Astrocyte (in vitro differentiated cells and primary cell): ENCODE results near the gene PGAM5. TPM values are rescaled to one million over a fixed set of nuclear protein-coding genes. Genes with fewer than 3 reads are reported as not detected.
"Not testable (repeated sequence)": the region's sequence is repeated elsewhere in the genome, so short reads cannot be mapped to it uniquely, and the experiment has no call there.

ENCODE experiments used
- DNase-seq: peaks from one replicate; pipeline ENCODE4 v3.0.0-alpha.2; 2010; ENCODE audit warnings: low read depth
- FAIRE-seq: peaks from 2 replicates; lab custom pipeline; 2011; peaks lifted over from hg19 to GRCh38; lab: Jason Lieb, UNC
- H2AFZ ChIP-seq: 2 replicates; pipeline ENCODE4 v1.6.0; 2012; ENCODE audit warnings: low read depth, low read length, inconsistent platforms
- H3K27ac ChIP-seq: 2 replicates; pipeline ENCODE4 v1.5.1; 2011; ENCODE audit warnings: low read depth, low read length, inconsistent platforms
- H3K27me3 ChIP-seq: 2 replicates; pipeline ENCODE4 v1.6.0; 2011; ENCODE audit warnings: low read length, inconsistent platforms; ENCODE audit not compliant: insufficient read depth
- H3K36me3 ChIP-seq: 2 replicates; pipeline ENCODE4 v1.5.1; 2011; ENCODE audit warnings: low read length, inconsistent platforms; ENCODE audit not compliant: insufficient read depth
- H3K4me1 ChIP-seq: 2 replicates; pipeline ENCODE4 v1.5.1; 2011; ENCODE audit warnings: low read length, inconsistent platforms; ENCODE audit not compliant: insufficient read depth
- H3K4me2 ChIP-seq: 2 replicates; pipeline ENCODE4 v1.6.0; 2012; ENCODE audit warnings: low read length, inconsistent platforms
- H3K4me3 ChIP-seq: 2 replicates; pipeline ENCODE4 v1.5.1; 2011; ENCODE audit warnings: low read depth, mild to moderate bottlenecking, low read length, inconsistent platforms; ENCODE audit not compliant: insufficient read depth
- H3K79me2 ChIP-seq: 2 replicates; pipeline ENCODE4 v1.6.0; 2012; ENCODE audit warnings: mild to moderate bottlenecking, low read length, inconsistent platforms; ENCODE audit not compliant: insufficient read depth
- H3K9ac ChIP-seq: 2 replicates; pipeline ENCODE4 v1.6.0; 2012; ENCODE audit warnings: mild to moderate bottlenecking, low read length, inconsistent platforms
- H3K9me3 ChIP-seq: 2 replicates; pipeline ENCODE4 v1.5.1; 2012; ENCODE audit warnings: low read depth, mild to moderate bottlenecking, low read length, inconsistent platforms; ENCODE audit not compliant: insufficient read depth
- H4K20me1 ChIP-seq: 2 replicates; pipeline ENCODE4 v1.6.0; 2012; ENCODE audit warnings: low read length, inconsistent platforms; ENCODE audit not compliant: insufficient read depth
- H3K27ac Mint-ChIP-seq: one replicate; pipeline ENCODE4 v1.8.0; 2021; ENCODE audit warnings: mild to moderate bottlenecking, mixed read lengths; ENCODE audit not compliant: unreplicated experiment
- H3K27me3 Mint-ChIP-seq: one replicate; pipeline ENCODE4 v1.8.0; 2021; ENCODE audit warnings: low read depth, mixed read lengths; ENCODE audit not compliant: unreplicated experiment
- H3K36me3 Mint-ChIP-seq: one replicate; pipeline ENCODE4 v1.8.0; 2021; ENCODE audit warnings: low read depth, mixed read lengths; ENCODE audit not compliant: unreplicated experiment
- H3K4me1 Mint-ChIP-seq: one replicate; pipeline ENCODE4 v1.8.0; 2021; ENCODE audit warnings: low read depth, mixed read lengths; ENCODE audit not compliant: unreplicated experiment
- H3K4me3 Mint-ChIP-seq: one replicate; pipeline ENCODE4 v1.8.0; 2021; ENCODE audit warnings: mild to moderate bottlenecking, moderate library complexity, mixed read lengths; ENCODE audit not compliant: unreplicated experiment
- H3K9me3 Mint-ChIP-seq: one replicate; pipeline ENCODE4 v1.8.0; 2021; ENCODE audit warnings: mild to moderate bottlenecking, mixed read lengths; ENCODE audit not compliant: unreplicated experiment
- CTCF ChIP-seq: IDR thresholded peaks from 2 replicates; pipeline ENCODE4 v1.5.1; 2011; ENCODE audit warnings: low read depth, mild to moderate bottlenecking, inconsistent platforms, low read length, moderate library complexity; ENCODE audit not compliant: insufficient read depth
- EZH2 ChIP-seq: IDR thresholded peaks from 2 replicates; pipeline ENCODE4 v1.6.1; 2012; ENCODE audit warnings: mild to moderate bottlenecking, low read length, inconsistent platforms; ENCODE audit not compliant: insufficient read depth
- total RNA-seq: library from RNA; stranded (reverse); gene quantifications from 2 replicates; pipeline ENCODE4 v1.2.1, GENCODE V29; 2021

PGAM5 gene
- total RNA-seq, 1 donor from 2014 or later: 43.4 TPM

- Histone ChIP-seq H3K9ac (peak overlapping the region; percentile 18), H3K9me3 (no peaks in the 10 kb centered on the region), H3K79me2 (peaks cover 22% of the 10 kb centered on the region), H3K4me3 (no peak overlapping the region), H3K27me3 (no peaks in the 10 kb centered on the region), H3K27ac (no peak overlapping the region), H4K20me1 (peaks cover 15% of the 10 kb centered on the region), H3K4me1 (peaks cover 2% of the 10 kb centered on the region), H3K4me2 (peak overlapping the region; percentile 62), H2AFZ (no peak overlapping the region), H3K36me3 (no peaks in the 10 kb centered on the region)
- no peaks in the 10 kb centered on the region for H3K27me3 Mint-ChIP-seq
- TF ChIP-seq CTCF (no peak), EZH2 (no peak)
- peak overlapping the region; percentile 80 for H3K4me3 Mint-ChIP-seq
- FAIRE-seq (no peak), DNase-seq (no peak)
- H3K27ac Mint-ChIP-seq: peak overlapping the region; percentile 62
- no peaks in the 10 kb centered on the region for H3K9me3 Mint-ChIP-seq
- no peaks in the 10 kb centered on the region for H3K36me3 Mint-ChIP-seq
- peaks cover 2% of the 10 kb centered on the region for H3K4me1 Mint-ChIP-seq
Measured at GRCh38 chr12:132689227-132689626, 21.4 kb upstream of the PGAM5 start.

GRCh38 chr12:132690112-132690511, 20.5 kb upstream of the PGAM5 start:
- Histone ChIP-seq H3K4me3 (no peak overlapping the region), H3K9me3 (no peaks in the 10 kb centered on the region), H3K36me3 (no peaks in the 10 kb centered on the region), H3K4me1 (peaks cover 2% of the 10 kb centered on the region), H3K4me2 (no peak overlapping the region), H4K20me1 (peaks cover 14% of the 10 kb centered on the region), H3K9ac (no peak overlapping the region), H2AFZ (no peak overlapping the region), H3K27ac (no peak overlapping the region), H3K79me2 (peaks cover 19% of the 10 kb centered on the region), H3K27me3 (no peaks in the 10 kb centered on the region)
- H3K4me1 Mint-ChIP-seq: peaks cover 3% of the 10 kb centered on the region
- DNase-seq (no peak), FAIRE-seq (no peak)
- H3K9me3 Mint-ChIP-seq: no peaks in the 10 kb centered on the region
- peak overlapping the region; percentile 1 for H3K27ac Mint-ChIP-seq
- no peaks in the 10 kb centered on the region for H3K27me3 Mint-ChIP-seq
- no peak overlapping the region for H3K4me3 Mint-ChIP-seq
- no peaks in the 10 kb centered on the region for H3K36me3 Mint-ChIP-seq
- TF ChIP-seq CTCF: no peak
- TF ChIP-seq EZH2: no peak

- H3K4me3 ChIP-seq, H3K9me3 Mint-ChIP-seq, H3K9ac ChIP-seq, H3K27me3 ChIP-seq, H3K27ac Mint-ChIP-seq, H3K27me3 Mint-ChIP-seq, H3K4me2 ChIP-seq, H2AFZ ChIP-seq, H3K9me3 ChIP-seq, H3K27ac ChIP-seq, H3K4me1 ChIP-seq, H3K36me3 Mint-ChIP-seq, H3K4me1 Mint-ChIP-seq, H3K79me2 ChIP-seq, H3K36me3 ChIP-seq, DNase-seq, FAIRE-seq: not testable (repeated sequence)
- H3K4me3 Mint-ChIP-seq: peak overlapping the region; percentile 14
- peaks cover 11% of the 10 kb centered on the region for H4K20me1 ChIP-seq
Measured at GRCh38 chr12:132692030-132692429, 18.6 kb upstream of the PGAM5 start.

- not testable (repeated sequence) for H3K27me3 ChIP-seq, H3K27me3 Mint-ChIP-seq, H3K27ac ChIP-seq, H4K20me1 ChIP-seq, FAIRE-seq, H3K9me3 Mint-ChIP-seq, H3K27ac Mint-ChIP-seq, H2AFZ ChIP-seq, H3K4me3 Mint-ChIP-seq, H3K9me3 ChIP-seq, H3K9ac ChIP-seq, H3K79me2 ChIP-seq, H3K36me3 Mint-ChIP-seq, H3K36me3 ChIP-seq, H3K4me2 ChIP-seq, H3K4me1 ChIP-seq, H3K4me1 Mint-ChIP-seq, DNase-seq, H3K4me3 ChIP-seq
Measured at GRCh38 chr12:132694888-132695287, 15.8 kb upstream of the PGAM5 start.
